GM12892 (cell line): ENCODE data around the gene UVRAG.
A peak's percentile ranks its signal among the peaks of the same experiment; 100 is the strongest.

ENCODE experiments used
- DNase-seq: peaks from one replicate; pipeline ENCODE4 v3.0.0; 2011; ENCODE audit not compliant: insufficient read length
- FAIRE-seq: peaks from 2 replicates; lab custom pipeline; 2011; peaks lifted over from hg19 to GRCh38; lab: Jason Lieb, UNC
- POLR2A ChIP-seq: IDR thresholded peaks from 2 replicates; pipeline ENCODE4 v1.6.1; 2011; ENCODE audit warnings: low read depth, low read length, control low read depth
- POLR2AphosphoS5 ChIP-seq: IDR thresholded peaks from 2 replicates; pipeline ENCODE4 v1.6.1; 2011; ENCODE audit warnings: low read depth, low read length, control low read depth
- TAF1 ChIP-seq: IDR thresholded peaks from 2 replicates; pipeline ENCODE4 v1.6.1; 2011; ENCODE audit warnings: low read depth, mild to moderate bottlenecking, control low read depth, low read length, borderline replicate concordance

The UVRAG gene

GRCh38 chr11:75996523-75997442 lies 181.8 kb downstream of the UVRAG start:
- TF ChIP-seq POLR2A (no peak), POLR2AphosphoS5 (no peak), TAF1 (no peak)
- FAIRE-seq (no peak), DNase-seq (no peak)

- no peak for DNase-seq
- FAIRE-seq, result no peak
- TF ChIP-seq TAF1 (no peak), POLR2A (no peak)
Observed at GRCh38 chr11:76004400-76004799, 189.4 kb downstream of the UVRAG start.

GRCh38 chr11:76005756-76006155 lies 190.7 kb downstream of the UVRAG start:
- DNase-seq (no peak), FAIRE-seq (peak; percentile 30)
- TF ChIP-seq TAF1 (no peak), POLR2A (no peak), POLR2AphosphoS5 (no peak)

DNA sequence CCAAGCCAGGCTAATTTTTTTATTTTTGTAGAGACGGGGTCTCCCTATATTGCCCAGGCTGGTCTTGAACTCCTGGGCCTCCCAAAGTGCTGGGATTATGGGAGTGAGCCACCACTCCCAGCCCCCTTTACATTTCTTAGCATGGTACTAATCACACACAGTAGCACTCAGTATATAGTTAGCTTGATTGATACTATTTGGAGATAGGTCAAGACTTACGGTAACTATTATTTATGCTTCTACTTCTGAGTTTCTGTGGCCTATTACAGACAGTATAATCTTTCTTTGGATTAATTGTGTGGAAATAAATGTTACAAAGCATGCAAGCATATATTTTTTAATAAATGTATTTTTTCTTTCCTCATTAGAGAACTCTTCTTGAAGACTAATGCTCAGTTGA lies 192.2 kb downstream of the UVRAG start:
- no peak for TF ChIP-seq TAF1
- TF ChIP-seq POLR2A, result no peak
- TF ChIP-seq POLR2AphosphoS5, result no peak
- FAIRE-seq (no peak), DNase-seq (no peak)

GRCh38 chr11:76008474-76008873 lies 193.5 kb downstream of the UVRAG start:
- FAIRE-seq (no peak), DNase-seq (no peak)
- TF ChIP-seq TAF1 (no peak), POLR2AphosphoS5 (no peak), POLR2A (no peak)

DNA sequence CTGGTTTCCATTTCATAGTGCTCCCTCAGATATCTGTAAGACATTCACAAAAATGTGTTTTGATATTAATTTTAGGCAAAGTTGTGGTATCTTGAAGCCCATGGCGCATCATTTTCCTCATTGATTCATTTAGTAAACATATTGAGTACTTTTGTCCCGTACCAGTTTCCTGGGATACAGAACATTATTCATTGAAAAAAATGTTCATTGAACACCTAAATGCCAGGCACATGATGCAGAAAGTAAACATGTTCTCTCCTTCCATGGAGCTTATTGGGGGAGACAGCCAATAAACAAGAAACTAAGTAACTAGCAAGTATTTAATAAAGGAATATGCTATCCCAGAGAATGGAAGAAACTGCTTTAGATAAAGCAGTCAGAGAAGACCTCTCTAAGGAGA lies 195.0 kb downstream of the UVRAG start:
- no peak for DNase-seq
- FAIRE-seq, result peak; percentile 85
- TF ChIP-seq POLR2AphosphoS5 (no peak), TAF1 (no peak), POLR2A (no peak)

DNA sequence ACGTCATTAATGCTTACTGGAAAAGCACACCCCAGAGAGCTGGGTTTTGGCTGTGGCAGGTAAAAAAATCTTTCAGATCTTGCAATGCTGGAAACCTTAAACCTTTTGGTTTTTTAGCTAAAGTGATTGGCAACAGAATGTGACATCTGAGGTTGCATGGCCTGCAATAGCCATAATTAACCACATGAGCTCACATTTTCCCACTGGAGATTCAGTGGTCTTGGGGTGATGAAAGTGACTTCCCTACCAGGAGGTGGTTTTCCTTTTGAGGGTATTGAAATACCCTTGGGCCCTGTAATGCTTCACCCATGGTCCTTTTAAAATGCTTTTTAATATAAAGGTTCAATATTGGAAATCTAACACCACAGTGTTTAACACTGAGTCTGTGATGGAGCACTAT lies 198.5 kb downstream of the UVRAG start:
- FAIRE-seq (no peak), DNase-seq (no peak)
- TF ChIP-seq POLR2A (no peak), TAF1 (no peak), POLR2AphosphoS5 (no peak)

GRCh38 chr11:76023236-76024068 lies 208.4 kb downstream of the UVRAG start:
- FAIRE-seq, result peak; percentile 79
- DNase-seq, result no peak

DNA sequence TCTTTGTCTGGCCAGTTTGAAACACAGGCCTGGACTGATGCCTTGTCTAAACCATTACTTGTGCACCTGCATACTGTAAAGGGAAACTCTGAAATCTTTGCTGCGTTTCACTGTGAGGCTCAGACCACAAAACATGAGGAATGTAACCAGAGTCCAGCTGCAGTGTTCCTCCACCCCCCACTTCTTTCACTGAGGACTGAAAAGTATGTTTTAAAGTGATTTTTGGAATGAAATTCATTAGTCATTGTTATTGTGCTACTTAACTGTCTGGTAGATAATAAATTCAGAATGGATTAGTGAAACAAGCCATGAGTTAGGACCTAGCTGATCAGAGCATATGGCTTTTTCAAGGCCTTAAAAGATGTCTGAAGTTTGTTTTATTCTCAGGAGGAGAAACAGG lies 210.1 kb downstream of the UVRAG start:
- FAIRE-seq, result peak; percentile 86
- DNase-seq, result no peak
- TF ChIP-seq POLR2AphosphoS5, result no peak
- no peak for TF ChIP-seq POLR2A
- no peak for TF ChIP-seq TAF1

More at GRCh38 chr11:76023236-76024068, 208.4 kb downstream of the UVRAG start:
- no peak for TF ChIP-seq TAF1
- TF ChIP-seq POLR2A, result no peak
- no peak for TF ChIP-seq POLR2AphosphoS5

- no peak for DNase-seq
- no peak for FAIRE-seq
- no peak for TF ChIP-seq POLR2AphosphoS5
Observed at GRCh38 chr11:76025817-76026216, 210.8 kb downstream of the UVRAG start.

DNA sequence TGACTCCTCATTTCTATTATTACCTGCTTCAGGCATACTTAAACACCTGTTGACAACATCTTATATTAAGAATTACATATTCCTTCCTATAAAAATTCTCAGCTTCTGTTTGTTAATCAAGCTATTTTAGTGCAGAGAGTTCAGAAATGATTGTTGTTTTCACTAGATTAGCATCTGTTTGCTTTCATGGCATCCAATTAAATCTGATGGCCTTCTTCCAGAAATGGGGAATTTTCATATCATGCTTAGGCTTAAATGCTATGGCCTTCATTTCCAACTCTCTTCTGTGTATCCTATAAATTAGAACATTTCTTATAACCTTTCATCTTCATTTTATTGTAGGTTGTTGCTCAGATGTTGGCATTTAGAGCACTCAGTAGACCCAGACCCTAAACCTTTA lies 211.3 kb downstream of the UVRAG start:
- DNase-seq, result no peak
- no peak for TF ChIP-seq POLR2A
- no peak for TF ChIP-seq TAF1
- no peak for TF ChIP-seq POLR2AphosphoS5

GRCh38 chr11:76026862-76027261 lies 211.9 kb downstream of the UVRAG start:
- DNase-seq, result no peak
- TF ChIP-seq TAF1 (no peak), POLR2A (no peak), POLR2AphosphoS5 (no peak)
- peak; percentile 67 for FAIRE-seq

More for the DNA sequence above, 211.3 kb downstream of the UVRAG start:
- FAIRE-seq, result no peak
